ENCODE results near the gene ZNF606. TPM values are rescaled to one million over a fixed set of nuclear protein-coding genes. Genes with fewer than 3 reads are reported as not detected.

Gene ZNF606
- total and polyA plus RNA-seq, 11 donors = 6.4 to 14.3 (median 11.4) TPM

DNA sequence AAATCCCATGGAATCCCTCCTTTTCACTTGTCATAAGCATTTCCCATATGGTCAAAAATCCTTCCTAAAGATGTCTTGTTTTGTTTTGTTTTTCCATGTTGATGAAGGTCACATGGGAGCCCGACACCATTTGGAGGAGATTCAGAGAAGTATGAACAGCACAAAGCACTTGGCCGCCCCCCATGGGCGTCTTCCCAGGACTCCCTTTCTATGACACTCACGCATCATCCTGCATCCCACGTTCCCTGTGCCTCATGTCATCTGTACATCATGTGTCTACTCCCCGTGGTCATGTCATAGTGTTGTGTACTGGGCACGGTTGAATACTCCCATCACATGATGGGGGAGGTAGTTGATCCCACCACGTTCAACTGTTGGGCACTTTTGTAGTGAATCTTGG, 33.2 kb upstream of the ZNF606 start:
- Histone ChIP-seq H3K27ac (no peak overlapping the region), H3K4me3 (no peak overlapping the region), H3K27me3 (peaks cover 0 to 10% (median 0%) of the 10 kb centered on the region in 9 donors), H3K9me3 (peaks cover 0 to 45% (median 0%) of the 10 kb centered on the region in 12 donors), H3K4me1 (peaks cover 0 to 16% (median 1%) of the 10 kb centered on the region in 12 donors), H3K36me3 (no peaks in the 10 kb centered on the region)
- DNase-seq = no peak
- intact Hi-C loops (cut with DNase I) = loop anchor here in 1 of 10 donors (10.0 kb wide), 1 partner anchor 59 kb away; the partner anchor contains the start of gene ZSCAN18
- 62 to 77% (median 66%) methylated on average over 8 of the region's 8 CpGs for WGBS, 4 donors
- no peak for ATAC-seq
- no peak for TF ChIP-seq POLR2A (IDR thresholded peaks at IDR 0.05)
- TF ChIP-seq, protein P1, sequence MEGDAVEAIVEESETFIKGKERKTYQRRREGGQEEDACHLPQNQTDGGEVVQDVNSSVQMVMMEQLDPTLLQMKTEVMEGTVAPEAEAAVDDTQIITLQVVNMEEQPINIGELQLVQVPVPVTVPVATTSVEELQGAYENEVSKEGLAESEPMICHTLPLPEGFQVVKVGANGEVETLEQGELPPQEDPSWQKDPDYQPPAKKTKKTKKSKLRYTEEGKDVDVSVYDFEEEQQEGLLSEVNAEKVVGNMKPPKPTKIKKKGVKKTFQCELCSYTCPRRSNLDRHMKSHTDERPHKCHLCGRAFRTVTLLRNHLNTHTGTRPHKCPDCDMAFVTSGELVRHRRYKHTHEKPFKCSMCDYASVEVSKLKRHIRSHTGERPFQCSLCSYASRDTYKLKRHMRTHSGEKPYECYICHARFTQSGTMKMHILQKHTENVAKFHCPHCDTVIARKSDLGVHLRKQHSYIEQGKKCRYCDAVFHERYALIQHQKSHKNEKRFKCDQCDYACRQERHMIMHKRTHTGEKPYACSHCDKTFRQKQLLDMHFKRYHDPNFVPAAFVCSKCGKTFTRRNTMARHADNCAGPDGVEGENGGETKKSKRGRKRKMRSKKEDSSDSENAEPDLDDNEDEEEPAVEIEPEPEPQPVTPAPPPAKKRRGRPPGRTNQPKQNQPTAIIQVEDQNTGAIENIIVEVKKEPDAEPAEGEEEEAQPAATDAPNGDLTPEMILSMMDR (IDR thresholded peaks at IDR 0.05) = no peak

DNA sequence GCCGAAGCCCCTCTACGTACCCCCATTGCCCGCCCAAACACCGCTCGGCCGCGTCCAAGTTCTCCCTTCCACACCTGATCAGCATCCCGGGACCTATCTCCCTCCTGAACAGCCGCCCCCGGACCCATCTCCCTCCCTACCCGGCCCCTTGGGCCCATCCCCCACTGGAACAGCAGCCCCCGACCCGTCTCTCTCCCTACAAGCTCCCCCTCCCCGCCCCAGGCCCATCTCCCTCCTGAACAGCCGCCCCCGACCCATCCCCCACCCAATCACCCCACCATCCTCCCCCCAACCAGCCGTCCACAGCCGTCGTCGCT, 31.8 kb upstream of the ZNF606 start:
- H3K9me3 ChIP-seq = peaks cover 0 to 39% (median 0%) of the 10 kb centered on the region in 12 donors
- 2 to 6% (median 5%) methylated on average over 17 to 20 of the region's 20 CpGs for WGBS, 4 donors
- H3K27ac ChIP-seq = peak overlapping the region in 2 of 12 donors; percentile 45 to 57
- peaks cover 0 to 16% (median 1%) of the 10 kb centered on the region in 12 donors for H3K4me1 ChIP-seq
- no peak for DNase-seq
- peak overlapping the region; percentile 38 to 79 (median 54) for H3K4me3 ChIP-seq
- peaks cover 0 to 10% (median 0%) of the 10 kb centered on the region in 9 donors for H3K27me3 ChIP-seq
- no peaks in the 10 kb centered on the region for H3K36me3 ChIP-seq
- intact Hi-C loops (cut with DNase I) = loop anchor here in 1 of 10 donors (10.0 kb wide), 1 partner anchor 60 kb away; the partner anchor contains the start of gene ZSCAN18
- ATAC-seq = no peak
- TF ChIP-seq, protein P1 (IDR thresholded peaks at IDR 0.05) = no peak
- no peak for TF ChIP-seq POLR2A (IDR thresholded peaks at IDR 0.05)

GRCh38 chr19:58033741-58034476, 31.3 kb upstream of the ZNF606 start, which contains the start of gene ZSCAN1:
ZSCAN1 (plus strand) TSS chr19:58034025; CDS start chr19:58037837, 3,812 bp downstream.
- Histone ChIP-seq H3K4me1 (peaks cover 0 to 16% (median 1%) of the 10 kb centered on the region in 12 donors), H3K27ac (peak within 1 kb of the TSS in 3 of 12 donors; percentile 29 to 57 (median 45))
- intact Hi-C loops (cut with DNase I) = loop anchor here in 1 of 10 donors (10.0 kb wide), 1 partner anchor 61 kb away; the partner anchor contains the start of gene ZSCAN18

More at GRCh38 chr19:58033741-58034476, 31.3 kb upstream of the ZNF606 start, which contains the start of gene ZSCAN1:
- TF ChIP-seq, protein P1 (IDR thresholded peaks at IDR 0.05) = no peak
- TF ChIP-seq POLR2A (IDR thresholded peaks at IDR 0.05) = peak in 1 of 2 donors; percentile 52
- H3K4me3 ChIP-seq = peak within 1 kb of the TSS; percentile 38 to 79 (median 54)
- H3K27me3 ChIP-seq = peaks cover 0 to 10% (median 0%) of the 10 kb centered on the region in 9 donors
- peaks cover 0 to 34% (median 0%) of the 10 kb centered on the region in 12 donors for H3K9me3 ChIP-seq
- DNase-seq = peak; percentile 93 to 96 (median 95)
- peak; percentile 97 to 100 (median 99) for ATAC-seq
- WGBS, 4 donors = 0 to 1% (median 1%) methylated on average over 4 to 101 of the region's 101 CpGs
- no peaks in the 10 kb centered on the region for H3K36me3 ChIP-seq

Data from heart left ventricle (tissue), 16 donors.